K562 (cell line): ENCODE measurements around the gene RWDD1. TPM values are rescaled to one million over a fixed set of nuclear protein-coding genes. Genes with fewer than 3 reads are reported as not detected.

ENCODE experiments used
- ARID1B ChIP-seq: fragments of 450-650 bp; IDR thresholded peaks from 2 replicates; pipeline ENCODE4 v1.6.1; 2016; ENCODE audit warnings: antibody characterized with exemption, mild to moderate bottlenecking, inconsistent platforms
- CBX8 ChIP-seq: fragments of 200-600 bp; sonication (generic); IDR thresholded peaks from 2 replicates; pipeline ENCODE4 v1.6.1; 2012; ENCODE audit warnings: borderline replicate concordance, mixed run types, low read depth, mild to moderate bottlenecking, moderate library complexity, mixed read lengths, low read length, control low read depth, inconsistent platforms; ENCODE audit not compliant: poor library complexity, severe bottlenecking; ENCODE audit errors: extremely low read depth
- HCFC1 ChIP-seq: IDR thresholded peaks from 2 replicates; pipeline ENCODE4 v1.6.1; 2012; ENCODE audit warnings: low read depth, low read length, improper control_type of control experiment
- HDAC1 ChIP-seq, 2 experiments: fragments of 450-650 bp; IDR thresholded peaks; 2 replicates each; pipeline ENCODE4 v1.6.1; 2016 to 2017; ENCODE audit warnings: inconsistent platforms in 1 of 2, mild to moderate bottlenecking in 1 of 2, moderate library complexity in 1 of 2
- HNRNPUL1 ChIP-seq: fragments of 200-400 bp; formaldehyde crosslinking; IDR thresholded peaks from 2 replicates; pipeline ENCODE4 v1.6.1; 2017; ENCODE audit warnings: low read length
- MAFK ChIP-seq: IDR thresholded peaks from 2 replicates; pipeline ENCODE4 v1.6.1; 2011; ENCODE audit warnings: low read length, improper control_type of control experiment
- NUFIP1 ChIP-seq: fragments of 450-650 bp; IDR thresholded peaks from 2 replicates; pipeline ENCODE4 v1.6.1; 2018; ENCODE audit not compliant: partially characterized antibody
- SMAD4 ChIP-seq: fragments of 250-450 bp; sonication (Bioruptor Pico); conservative IDR thresholded peaks from 2 replicates; pipeline ENCODE4 v1.8.0; 2021; ENCODE audit warnings: inconsistent platforms, mild to moderate bottlenecking, moderate library complexity
- XRCC3 ChIP-seq: fragments of 450-650 bp; IDR thresholded peaks from 2 replicates; pipeline ENCODE4 v1.6.1; 2017; ENCODE audit warnings: mild to moderate bottlenecking, moderate library complexity
- ZNF184 ChIP-seq: sonication (generic); formaldehyde crosslinking; IDR thresholded peaks from 2 replicates; pipeline ENCODE4 v1.5.0; 2020; ENCODE audit warnings: missing genetic modification reagents
- ZNF3 ChIP-seq: fragments of 250-450 bp; sonication (Bioruptor Pico); IDR thresholded peaks from 2 replicates; pipeline ENCODE4 v1.5.0; 2021; ENCODE audit warnings: mild to moderate bottlenecking, moderate library complexity
- ZNF551 ChIP-seq: fragments of 250-450 bp; sonication (Bioruptor Pico); IDR thresholded peaks from 2 replicates; pipeline ENCODE4 v1.5.0; 2021; ENCODE audit warnings: mild to moderate bottlenecking, moderate library complexity
- polyA plus RNA-seq, 8 experiments: library from polyadenylated mRNA; depleted of rRNA in 4 of 8; stranded (reverse) in 5 of 8; unstranded in 3 of 8; fragments of >200 nt; fragmentation: Nextera tagmentation in 2 of 8; fragmentation: Illumina TruSeq in 1 of 8; extraction: Ambion mirVana in 2 of 8; extraction: Trizol in 1 of 8; gene quantifications; 2 replicates each; pipeline versions ENCODE4 v1.2.1 to v1.2.3, GENCODE V29; 2011 to 2014; ENCODE audit warnings: inconsistent platforms in 1 of 8, missing spikeins in 1 of 8
- total RNA-seq, 7 experiments: library from RNA; depleted of rRNA in 6 of 7; stranded (reverse); fragments of >200 nt in 6 of 7; fragmentation: Illumina TruSeq in 2 of 7; extraction: Trizol in 2 of 7; gene quantifications; 2 replicates each; pipeline versions ENCODE4 v1.2.1 to v1.2.3, GENCODE V29; 2011 to 2021; ENCODE audit warnings: low replicate concordance in 1 of 7
- TF ChIP-seq, protein P1 (sequence below): sonication (generic); formaldehyde crosslinking; IDR thresholded peaks from 2 replicates; pipeline ENCODE4 v1.8.0; 2023; ENCODE audit warnings: missing genetic modification reagents, mild to moderate bottlenecking, borderline replicate concordance
- TF ChIP-seq, protein P2 (sequence below): IDR thresholded peaks from 2 replicates; pipeline ENCODE4 v1.6.1; 2014; ENCODE audit warnings: antibody characterized with exemption
- TF ChIP-seq, protein P3 (sequence below), 2 experiments: IDR thresholded peaks; 2 replicates each; pipeline ENCODE4 v1.6.1; 2012; ENCODE audit warnings: improper control_type of control experiment in 2 of 2, low read depth in 2 of 2, low read length in 2 of 2, borderline replicate concordance in 1 of 2
- TF ChIP-seq, protein P4 (sequence below): sonication (generic); formaldehyde crosslinking; IDR thresholded peaks from 2 replicates; pipeline ENCODE4 v1.8.1; 2022; ENCODE audit warnings: missing genetic modification reagents
- TF ChIP-seq, protein P5 (sequence below): fragments of 450-650 bp; IDR thresholded peaks from one replicate; pipeline ENCODE4 v1.6.1; 2018; ENCODE audit warnings: mild to moderate bottlenecking, moderate library complexity; ENCODE audit not compliant: partially characterized antibody

Gene RWDD1
- total and polyA plus RNA-seq, 9 of the 15 experiments (the other 6 are each of a cell fraction or from before 2014, with no cell fraction given): 31.9 to 89.8 (median 48.7) TPM

DNA sequence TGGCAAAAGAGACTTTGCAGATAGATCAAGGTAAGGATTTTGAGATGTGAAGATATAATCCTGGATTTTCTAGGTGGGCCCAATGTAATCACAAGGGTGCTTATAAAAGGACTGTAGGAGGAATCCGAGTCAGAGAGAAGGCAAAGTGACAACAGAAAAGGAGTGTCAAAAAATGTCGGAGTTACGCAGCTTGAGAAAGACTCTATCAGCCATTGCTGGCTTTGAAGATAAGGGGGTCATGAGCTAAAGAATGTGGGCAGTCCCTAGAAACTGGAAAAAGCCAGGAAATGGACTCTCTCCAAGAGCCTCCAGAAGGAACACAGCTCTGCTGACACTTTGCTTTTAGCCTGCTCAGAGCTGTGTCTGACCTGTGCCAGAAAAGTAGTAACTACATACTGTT is 8.7 kb upstream of the RWDD1 start (continued):
- TF ChIP-seq, protein P1, sequence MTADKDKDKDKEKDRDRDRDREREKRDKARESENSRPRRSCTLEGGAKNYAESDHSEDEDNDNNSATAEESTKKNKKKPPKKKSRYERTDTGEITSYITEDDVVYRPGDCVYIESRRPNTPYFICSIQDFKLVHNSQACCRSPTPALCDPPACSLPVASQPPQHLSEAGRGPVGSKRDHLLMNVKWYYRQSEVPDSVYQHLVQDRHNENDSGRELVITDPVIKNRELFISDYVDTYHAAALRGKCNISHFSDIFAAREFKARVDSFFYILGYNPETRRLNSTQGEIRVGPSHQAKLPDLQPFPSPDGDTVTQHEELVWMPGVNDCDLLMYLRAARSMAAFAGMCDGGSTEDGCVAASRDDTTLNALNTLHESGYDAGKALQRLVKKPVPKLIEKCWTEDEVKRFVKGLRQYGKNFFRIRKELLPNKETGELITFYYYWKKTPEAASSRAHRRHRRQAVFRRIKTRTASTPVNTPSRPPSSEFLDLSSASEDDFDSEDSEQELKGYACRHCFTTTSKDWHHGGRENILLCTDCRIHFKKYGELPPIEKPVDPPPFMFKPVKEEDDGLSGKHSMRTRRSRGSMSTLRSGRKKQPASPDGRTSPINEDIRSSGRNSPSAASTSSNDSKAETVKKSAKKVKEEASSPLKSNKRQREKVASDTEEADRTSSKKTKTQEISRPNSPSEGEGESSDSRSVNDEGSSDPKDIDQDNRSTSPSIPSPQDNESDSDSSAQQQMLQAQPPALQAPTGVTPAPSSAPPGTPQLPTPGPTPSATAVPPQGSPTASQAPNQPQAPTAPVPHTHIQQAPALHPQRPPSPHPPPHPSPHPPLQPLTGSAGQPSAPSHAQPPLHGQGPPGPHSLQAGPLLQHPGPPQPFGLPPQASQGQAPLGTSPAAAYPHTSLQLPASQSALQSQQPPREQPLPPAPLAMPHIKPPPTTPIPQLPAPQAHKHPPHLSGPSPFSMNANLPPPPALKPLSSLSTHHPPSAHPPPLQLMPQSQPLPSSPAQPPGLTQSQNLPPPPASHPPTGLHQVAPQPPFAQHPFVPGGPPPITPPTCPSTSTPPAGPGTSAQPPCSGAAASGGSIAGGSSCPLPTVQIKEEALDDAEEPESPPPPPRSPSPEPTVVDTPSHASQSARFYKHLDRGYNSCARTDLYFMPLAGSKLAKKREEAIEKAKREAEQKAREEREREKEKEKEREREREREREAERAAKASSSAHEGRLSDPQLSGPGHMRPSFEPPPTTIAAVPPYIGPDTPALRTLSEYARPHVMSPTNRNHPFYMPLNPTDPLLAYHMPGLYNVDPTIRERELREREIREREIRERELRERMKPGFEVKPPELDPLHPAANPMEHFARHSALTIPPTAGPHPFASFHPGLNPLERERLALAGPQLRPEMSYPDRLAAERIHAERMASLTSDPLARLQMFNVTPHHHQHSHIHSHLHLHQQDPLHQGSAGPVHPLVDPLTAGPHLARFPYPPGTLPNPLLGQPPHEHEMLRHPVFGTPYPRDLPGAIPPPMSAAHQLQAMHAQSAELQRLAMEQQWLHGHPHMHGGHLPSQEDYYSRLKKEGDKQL: no peak
- TF ChIP-seq HCFC1: no peak
- TF ChIP-seq, protein P2, sequence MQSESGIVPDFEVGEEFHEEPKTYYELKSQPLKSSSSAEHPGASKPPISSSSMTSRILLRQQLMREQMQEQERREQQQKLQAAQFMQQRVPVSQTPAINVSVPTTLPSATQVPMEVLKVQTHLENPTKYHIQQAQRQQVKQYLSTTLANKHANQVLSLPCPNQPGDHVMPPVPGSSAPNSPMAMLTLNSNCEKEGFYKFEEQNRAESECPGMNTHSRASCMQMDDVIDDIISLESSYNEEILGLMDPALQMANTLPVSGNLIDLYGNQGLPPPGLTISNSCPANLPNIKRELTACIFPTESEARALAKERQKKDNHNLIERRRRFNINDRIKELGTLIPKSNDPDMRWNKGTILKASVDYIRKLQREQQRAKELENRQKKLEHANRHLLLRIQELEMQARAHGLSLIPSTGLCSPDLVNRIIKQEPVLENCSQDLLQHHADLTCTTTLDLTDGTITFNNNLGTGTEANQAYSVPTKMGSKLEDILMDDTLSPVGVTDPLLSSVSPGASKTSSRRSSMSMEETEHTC: 0 out of 2 replicates have a peak, but pooled peaks have one; percentile 40
- TF ChIP-seq MAFK: no peak
- TF ChIP-seq SMAD4 (CRISPR knock-in tag): no peak
- TF ChIP-seq ARID1B: peak; percentile 88
- TF ChIP-seq HNRNPUL1: no peak
- TF ChIP-seq ZNF184 (CRISPR knock-in tag): no peak
- no peak for TF ChIP-seq XRCC3
- TF ChIP-seq, protein P3, sequence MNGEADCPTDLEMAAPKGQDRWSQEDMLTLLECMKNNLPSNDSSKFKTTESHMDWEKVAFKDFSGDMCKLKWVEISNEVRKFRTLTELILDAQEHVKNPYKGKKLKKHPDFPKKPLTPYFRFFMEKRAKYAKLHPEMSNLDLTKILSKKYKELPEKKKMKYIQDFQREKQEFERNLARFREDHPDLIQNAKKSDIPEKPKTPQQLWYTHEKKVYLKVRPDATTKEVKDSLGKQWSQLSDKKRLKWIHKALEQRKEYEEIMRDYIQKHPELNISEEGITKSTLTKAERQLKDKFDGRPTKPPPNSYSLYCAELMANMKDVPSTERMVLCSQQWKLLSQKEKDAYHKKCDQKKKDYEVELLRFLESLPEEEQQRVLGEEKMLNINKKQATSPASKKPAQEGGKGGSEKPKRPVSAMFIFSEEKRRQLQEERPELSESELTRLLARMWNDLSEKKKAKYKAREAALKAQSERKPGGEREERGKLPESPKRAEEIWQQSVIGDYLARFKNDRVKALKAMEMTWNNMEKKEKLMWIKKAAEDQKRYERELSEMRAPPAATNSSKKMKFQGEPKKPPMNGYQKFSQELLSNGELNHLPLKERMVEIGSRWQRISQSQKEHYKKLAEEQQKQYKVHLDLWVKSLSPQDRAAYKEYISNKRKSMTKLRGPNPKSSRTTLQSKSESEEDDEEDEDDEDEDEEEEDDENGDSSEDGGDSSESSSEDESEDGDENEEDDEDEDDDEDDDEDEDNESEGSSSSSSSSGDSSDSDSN (IDR thresholded peaks at IDR 0.05; ENCODE audit: borderline replicate concordance in 1 of 2, low read depth in 2 of 2, low read length in 2 of 2): no peak
- no peak for TF ChIP-seq ZNF551
- TF ChIP-seq, protein P4, sequence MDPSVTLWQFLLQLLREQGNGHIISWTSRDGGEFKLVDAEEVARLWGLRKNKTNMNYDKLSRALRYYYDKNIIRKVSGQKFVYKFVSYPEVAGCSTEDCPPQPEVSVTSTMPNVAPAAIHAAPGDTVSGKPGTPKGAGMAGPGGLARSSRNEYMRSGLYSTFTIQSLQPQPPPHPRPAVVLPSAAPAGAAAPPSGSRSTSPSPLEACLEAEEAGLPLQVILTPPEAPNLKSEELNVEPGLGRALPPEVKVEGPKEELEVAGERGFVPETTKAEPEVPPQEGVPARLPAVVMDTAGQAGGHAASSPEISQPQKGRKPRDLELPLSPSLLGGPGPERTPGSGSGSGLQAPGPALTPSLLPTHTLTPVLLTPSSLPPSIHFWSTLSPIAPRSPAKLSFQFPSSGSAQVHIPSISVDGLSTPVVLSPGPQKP (CRISPR knock-in tag): no peak
- TF ChIP-seq ZNF3: no peak
- TF ChIP-seq, protein P5, sequence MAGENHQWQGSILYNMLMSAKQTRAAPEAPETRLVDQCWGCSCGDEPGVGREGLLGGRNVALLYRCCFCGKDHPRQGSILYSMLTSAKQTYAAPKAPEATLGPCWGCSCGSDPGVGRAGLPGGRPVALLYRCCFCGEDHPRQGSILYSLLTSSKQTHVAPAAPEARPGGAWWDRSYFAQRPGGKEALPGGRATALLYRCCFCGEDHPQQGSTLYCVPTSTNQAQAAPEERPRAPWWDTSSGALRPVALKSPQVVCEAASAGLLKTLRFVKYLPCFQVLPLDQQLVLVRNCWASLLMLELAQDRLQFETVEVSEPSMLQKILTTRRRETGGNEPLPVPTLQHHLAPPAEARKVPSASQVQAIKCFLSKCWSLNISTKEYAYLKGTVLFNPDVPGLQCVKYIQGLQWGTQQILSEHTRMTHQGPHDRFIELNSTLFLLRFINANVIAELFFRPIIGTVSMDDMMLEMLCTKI: no peak
- TF ChIP-seq HDAC1 (IDR thresholded peaks at IDR 0.05): peak in 1 of 2 experiments; percentile 40; a peak in 1 of 4 replicates
- no peak for TF ChIP-seq NUFIP1
- TF ChIP-seq CBX8: no peak
